Left colon (tissue), 2 donors: Measurements from ENCODE around the gene TIMM17A. TPM values are rescaled to one million over a fixed set of nuclear protein-coding genes. Genes with fewer than 3 reads are reported as not detected.

Experiments used
- ATAC-seq: fragments of 200-7000 bp; cut with Tn5 transposase; one replicate; pipeline ENCODE4 v1.9.1; 2020; ENCODE audit warnings: mild to moderate bottlenecking, moderate library complexity
- DNase-seq, 2 donors: peaks; one replicate each; pipeline ENCODE4 v3.0.0-alpha.2; 2020
- intact Hi-C, 2 donors: fragments of 100-400 bp; cut with DNase I in 1 of 2; cut with micrococcal nuclease in 1 of 2; formaldehyde crosslinking; loops; one replicate each; pipeline versions ENCODE4 v1.11.2 to v1.14.0; 2022; cut with DNase I, micrococcal nuclease
- long read RNA-seq: library from polyadenylated mRNA; unstranded; transcript quantifications from one replicate; pipeline ENCODE4 v2.0.0, GENCODE V29; 2021
- total RNA-seq, 2 donors: library from RNA; stranded (reverse); fragmentation: NEBNext Ultra II Directional; extraction: Animal tissue kit (Norgen Biotek cat#: 25700); gene quantifications; one replicate each; pipeline ENCODE4 v1.2.1, GENCODE V29; 2021
- donor health status: DM: no; HTN: no; CAD: no.
- donor health status: DM: yes; HTN: yes; CAD: no.

The TIMM17A gene
- total RNA-seq: 10 to 100 TPM; 53.1 to 60.1 TPM
- long read RNA-seq, transcript TIMM17A-201 (6 exons, 1,659 nt): major isoform, 75 of 84 reads
- long read RNA-seq, partial matches to known transcripts: 2 of 84 reads
- long read RNA-seq, other reads (novel, unspliced or antisense): 6 of 84 reads

- intact Hi-C loops: loop anchor here in 1 of 2 donors (5.0 kb wide), 1 partner anchor 68 kb away; the partner anchor contains the start of gene SHISA4
- ATAC-seq (peak; percentile 100), DNase-seq (peak; percentile 95 to 97)
Measured at GRCh38 chr1:201955009-201955728, at the start of gene TIMM17A. TSS of gene TIMM17A (plus strand) at chr1:201955503. CDS start at chr1:201955527, 24 bp downstream.

- DNase-seq: no peak
- ATAC-seq: no peak
- intact Hi-C loops: no loop called here
Measured at GRCh38 chr1:201906336-201906735, 49.0 kb upstream of the TIMM17A start.

GRCh38 chr1:201907621-201908020 is 47.7 kb upstream of the TIMM17A start:
- ATAC-seq (no peak), DNase-seq (no peak)
- intact Hi-C loops: no loop called here

- DNase-seq: no peak
- no peak for ATAC-seq
- intact Hi-C loops: no loop called here
Measured at GRCh38 chr1:201911826-201912571, 43.3 kb upstream of the TIMM17A start.

GRCh38 chr1:201912832-201913231 is 42.5 kb upstream of the TIMM17A start:
- DNase-seq (no peak), ATAC-seq (no peak)
- intact Hi-C loops: no loop called here

- no peak for ATAC-seq
- no peak for DNase-seq
- intact Hi-C loops: no loop called here
Measured at GRCh38 chr1:201914456-201915235, 40.7 kb upstream of the TIMM17A start.

- ATAC-seq (peak; percentile 55), DNase-seq (peak; percentile 61 to 78)
- intact Hi-C loops: no loop called here
Measured at GRCh38 chr1:201916649-201917249, 38.6 kb upstream of the TIMM17A start.

- DNase-seq: no peak
- intact Hi-C loops: no loop called here
- ATAC-seq: peak; percentile 14
Measured at GRCh38 chr1:201917362-201918033, 37.8 kb upstream of the TIMM17A start.

GRCh38 chr1:201918343-201918742 is 37.0 kb upstream of the TIMM17A start:
- no peak for ATAC-seq
- intact Hi-C loops: no loop called here
- DNase-seq: no peak

- intact Hi-C loops: no loop called here
- DNase-seq (no peak), ATAC-seq (no peak)
Measured at GRCh38 chr1:201921952-201922558, 33.2 kb upstream of the TIMM17A start.

GRCh38 chr1:201925301-201925567 is 30.1 kb upstream of the TIMM17A start:
- intact Hi-C loops: no loop called here
- DNase-seq (no peak), ATAC-seq (no peak)

GRCh38 chr1:201925981-201926645 is 29.2 kb upstream of the TIMM17A start:
- DNase-seq: no peak
- ATAC-seq: no peak
- intact Hi-C loops: no loop called here

GRCh38 chr1:201928266-201928665 is 27.0 kb upstream of the TIMM17A start:
- no peak for ATAC-seq
- intact Hi-C loops: no loop called here
- DNase-seq: no peak

GRCh38 chr1:201930137-201930536 is 25.2 kb upstream of the TIMM17A start:
- intact Hi-C loops: no loop called here
- peak; percentile 76 for ATAC-seq

GRCh38 chr1:201930803-201931202 is 24.5 kb upstream of the TIMM17A start:
- intact Hi-C loops: no loop called here
- DNase-seq: no peak
- ATAC-seq: no peak

More at GRCh38 chr1:201930137-201930536, 25.2 kb upstream of the TIMM17A start:
- DNase-seq: no peak

GRCh38 chr1:201933840-201934430 is 21.4 kb upstream of the TIMM17A start:
- ATAC-seq: no peak
- intact Hi-C loops: no loop called here
- no peak for DNase-seq

- no peak for ATAC-seq
- DNase-seq: no peak
- intact Hi-C loops: no loop called here
Measured at GRCh38 chr1:201937624-201938213, 17.6 kb upstream of the TIMM17A start.
